Measurements from ENCODE around the gene TRAF3.
"Not testable (repeated sequence)": the region's sequence is repeated elsewhere in the genome, so short reads cannot be mapped to it uniquely, and the experiment has no call there.

The TRAF3 gene

GRCh38 chr14:102926104-102926503, 148.9 kb downstream of the TRAF3 start:
- DNase-seq: no peak

- DNase-seq: not testable (repeated sequence)
Observed at GRCh38 chr14:102926840-102927239, 149.6 kb downstream of the TRAF3 start.

GRCh38 chr14:102927346-102927877, 150.2 kb downstream of the TRAF3 start:
- DNase-seq: no peak

- DNase-seq: peak; percentile 11
Observed at GRCh38 chr14:102927878-102928411, 150.7 kb downstream of the TRAF3 start.

GRCh38 chr14:102928412-102929240, 151.4 kb downstream of the TRAF3 start:
- DNase-seq: peak; percentile 48

- DNase-seq: no peak
Observed at GRCh38 chr14:102929241-102930137, 152.2 kb downstream of the TRAF3 start.

- DNase-seq: no peak
Observed at GRCh38 chr14:102930138-102930752, 153.0 kb downstream of the TRAF3 start.

- peak; percentile 20 for DNase-seq
Observed at GRCh38 chr14:102930753-102931579, 153.7 kb downstream of the TRAF3 start.

GRCh38 chr14:102931580-102932285, 154.5 kb downstream of the TRAF3 start:
- DNase-seq: no peak

GRCh38 chr14:102932484-102933248, 155.4 kb downstream of the TRAF3 start:
- no peak for DNase-seq

GRCh38 chr14:102933618-102934231, 156.5 kb downstream of the TRAF3 start:
- DNase-seq: no peak

- DNase-seq: no peak
Observed at GRCh38 chr14:102935756-102936155, 158.5 kb downstream of the TRAF3 start.

- DNase-seq: no peak
Observed at GRCh38 chr14:102937331-102938175, 160.3 kb downstream of the TRAF3 start.

GRCh38 chr14:102938191-102938590, 160.9 kb downstream of the TRAF3 start:
- no peak for DNase-seq

GRCh38 chr14:102939329-102939728, 162.1 kb downstream of the TRAF3 start:
- no peak for DNase-seq

- no peak for DNase-seq
Observed at GRCh38 chr14:102939820-102940561, 162.7 kb downstream of the TRAF3 start.

- no peak for DNase-seq
Observed at GRCh38 chr14:102940729-102941362, 163.6 kb downstream of the TRAF3 start.

Measured in fibroblast of skin of scalp (primary cell).